ENCODE measurements around the gene LRRC34.

- TF ChIP-seq CTCF (optimal IDR thresholded peaks at IDR 0.05 in 1 of 3, IDR thresholded peaks at IDR 0.05 in 1 of 3, conservative IDR thresholded peaks at IDR 0.05 in 1 of 3; ENCODE audit: extremely low read depth in 1 of 3, insufficient read depth in 2 of 3, low read length in 3 of 3) = no peak
- no peak for TF ChIP-seq EZH2 (IDR thresholded peaks at IDR 0.05; ENCODE audit: low read length)
These were observed 20.3 kb downstream of the LRRC34 start for GRCh38 chr3:169792359-169792758.
